HCT116 (cell line): ENCODE results near the gene TFCP2L1. TPM values are rescaled to one million over a fixed set of nuclear protein-coding genes. Genes with fewer than 3 reads are reported as not detected.

Experiments used
- ATAC-seq: fragments of 200-7000 bp; cut with Tn5 transposase; 2 replicates; pipeline ENCODE4 v1.9.1; 2020; ENCODE audit warnings: mild to moderate bottlenecking, moderate library complexity
- BruUV-seq: library from RNA; stranded (reverse); fragments of 400-500 nt; replicated peaks from 2 replicates; lab custom pipeline; 2021; lab: Mats Ljungman, UMichigan
- CTCF ChIA-PET: fragments of 300-600 bp; sonication (Branson Sonifier 250); formaldehyde crosslinking; loops from one replicate; lab custom pipeline; 2021; ENCODE audit warnings: antibody characterized with exemption; lab: Charles Lee
- POLR2A ChIA-PET: fragments of 300-600, 350-600 bp; sonication (Branson Sonifier 250); formaldehyde crosslinking; loops from one replicate; lab custom pipeline; 2021; ENCODE audit warnings: antibody characterized with exemption; lab: Charles Lee
- RAD21 ChIA-PET, 2 experiments: fragments of 300-600 bp; sonication (Branson Sonifier 250); formaldehyde crosslinking; loops; one replicate each; lab custom pipeline; 2023; ENCODE audit warnings: low total read pairs in 2 of 2; ENCODE audit not compliant: uncharacterized antibody in 2 of 2, unreplicated experiment in 2 of 2, low non-redundant PET in 1 of 2; lab: Charles Lee
- DNase-seq: peaks from one replicate; pipeline ENCODE4 v3.0.0-alpha.2; 2010; ENCODE audit warnings: low read depth, low spot score
- H2AFZ ChIP-seq: fragments of 200-600 bp; shearing (Covaris generic), sonication (generic); 2 replicates; pipeline ENCODE4 v1.6.1; 2017; ENCODE audit warnings: low read depth, mixed run types, mixed read lengths, antibody characterized with exemption, low read length; ENCODE audit not compliant: poor library complexity, severe bottlenecking
- H3K27ac ChIP-seq: 2 replicates; pipeline ENCODE4 v1.5.1; 2012; ENCODE audit warnings: low read depth, low read length
- H3K27me3 ChIP-seq: fragments of 200-600 bp; sonication (generic); 2 replicates; pipeline ENCODE4 v1.6.1; 2016; ENCODE audit warnings: mixed run types, low read length, mixed read lengths; ENCODE audit not compliant: insufficient read depth
- H3K36me3 ChIP-seq, 2 experiments: fragments of 200-500 bp in 1 of 2; fragments of 200-600 bp in 1 of 2; sonication (Bioruptor generic) in 1 of 2; sonication (generic) in 1 of 2; 2 replicates each; pipeline versions ENCODE4 v1.5.1 to v1.6.1; 2014 to 2016; ENCODE audit warnings: low read length in 2 of 2, inconsistent platforms in 1 of 2, mixed read lengths in 1 of 2, mixed run types in 1 of 2; ENCODE audit not compliant: insufficient read depth in 2 of 2, control insufficient read depth in 1 of 2
- H3K4me1 ChIP-seq, 2 experiments: fragments of 200-600 bp in 1 of 2; sonication (generic) in 1 of 2; 2 replicates each; pipeline versions ENCODE4 v1.5.1 to v1.6.1; 2012 to 2017; ENCODE audit warnings: low read length in 2 of 2, inconsistent platforms in 1 of 2, mild to moderate bottlenecking in 1 of 2, mixed read lengths in 1 of 2, mixed run types in 1 of 2, moderate library complexity in 1 of 2; ENCODE audit not compliant: insufficient read depth in 2 of 2, control insufficient read depth in 1 of 2
- H3K4me2 ChIP-seq: fragments of 200-600 bp; sonication (generic); 2 replicates; pipeline ENCODE4 v1.6.1; 2017; ENCODE audit warnings: mixed run types, low read length, mixed read lengths
- H3K4me3 ChIP-seq, 2 experiments: fragments of 200-600 bp in 1 of 2; sonication (generic) in 1 of 2; replicated peaks in 1 of 2; 2 replicates each; pipeline ENCODE4 v1.5.1; 2011 to 2016; ENCODE audit warnings: low read length in 2 of 2, control low read depth in 1 of 2, low read depth in 1 of 2, mild to moderate bottlenecking in 1 of 2, mixed read lengths in 1 of 2, mixed run types in 1 of 2
- H3K79me2 ChIP-seq: fragments of 200-600 bp; sonication (generic); 2 replicates; pipeline ENCODE4 v1.6.1; 2017; ENCODE audit warnings: mild to moderate bottlenecking, mixed run types, low read length, moderate library complexity, mixed read lengths; ENCODE audit not compliant: insufficient read depth
- H3K9ac ChIP-seq: fragments of 200-600 bp; sonication (generic); 2 replicates; pipeline ENCODE4 v1.6.1; 2016; ENCODE audit warnings: low read length, mixed read lengths
- H3K9me2 ChIP-seq: fragments of 200-600 bp; sonication (generic), shearing (Covaris generic); 2 replicates; pipeline ENCODE4 v1.6.1; 2017; ENCODE audit warnings: mixed run types, mild to moderate bottlenecking, moderate library complexity; ENCODE audit not compliant: insufficient read depth
- H3K9me3 ChIP-seq, 2 experiments: fragments of 200-500 bp in 1 of 2; fragments of 200-600 bp in 1 of 2; sonication (Bioruptor generic) in 1 of 2; sonication (generic) in 1 of 2; 2 replicates each; pipeline ENCODE4 v1.6.1; 2014 to 2017; ENCODE audit warnings: low read length in 2 of 2, mixed read lengths in 2 of 2, inconsistent platforms in 1 of 2, low read depth in 1 of 2, mild to moderate bottlenecking in 1 of 2, mixed run types in 1 of 2, moderate library complexity in 1 of 2; ENCODE audit not compliant: control insufficient read depth in 1 of 2, insufficient read depth in 1 of 2
- H4K20me1 ChIP-seq: fragments of 200-600 bp; sonication (generic), shearing (Covaris generic); 2 replicates; pipeline ENCODE4 v1.6.1; 2017; ENCODE audit warnings: mixed run types, mild to moderate bottlenecking, moderate library complexity; ENCODE audit not compliant: insufficient read depth
- EGR1 ChIP-seq: IDR thresholded peaks from 2 replicates; pipeline ENCODE4 v1.6.1; 2012; ENCODE audit warnings: low read depth
- EZH2 ChIP-seq: fragments of 200-600 bp; sonication (generic); IDR thresholded peaks from 2 replicates; pipeline ENCODE4 v1.6.1; 2017; ENCODE audit warnings: antibody characterized with exemption, mixed run types
- FOSL1 ChIP-seq: IDR thresholded peaks from 2 replicates; pipeline ENCODE4 v1.6.1; 2012; ENCODE audit warnings: low read depth
- POLR2AphosphoS5 ChIP-seq: IDR thresholded peaks from 2 replicates; pipeline ENCODE4 v1.6.1; 2011; ENCODE audit warnings: mild to moderate bottlenecking, low read depth, low read length, moderate library complexity
- RAD21 ChIP-seq: IDR thresholded peaks from 2 replicates; pipeline ENCODE4 v1.6.1; 2012; ENCODE audit warnings: low read depth, mild to moderate bottlenecking
- YY1 ChIP-seq: IDR thresholded peaks from 2 replicates; pipeline ENCODE4 v1.6.1; 2011; ENCODE audit warnings: low read length, low read depth, moderate library complexity, mild to moderate bottlenecking; ENCODE audit not compliant: insufficient replicate concordance; ENCODE audit errors: extremely low read depth
- ZFX ChIP-seq: fragments of 450-650 bp; IDR thresholded peaks from 2 replicates; pipeline ENCODE4 v1.6.1; 2017
- intact Hi-C: fragments of 100-400 bp; cut with micrococcal nuclease; formaldehyde crosslinking; loops from 2 replicates; pipeline ENCODE4 v1.10.0; 2022
- total RNA-seq: library from RNA; stranded (reverse); gene quantifications from one replicate; pipeline ENCODE4 v1.2.1, GENCODE V29; 2021; ENCODE audit not compliant: unreplicated experiment
- TF ChIP-seq, protein P1 (sequence below): IDR thresholded peaks from 2 replicates; pipeline ENCODE4 v1.6.1; 2012
- TF ChIP-seq, protein P2 (sequence below), 3 experiments: fragments of 200-600 bp in 1 of 3; sonication (generic) in 1 of 3; IDR thresholded peaks in 2 of 3; conservative IDR thresholded peaks in 1 of 3; 2 replicates each; pipeline ENCODE4 v1.5.1; 2012 to 2017; ENCODE audit warnings: low read depth in 2 of 3, low read length in 2 of 3, antibody characterized with exemption in 1 of 3, borderline replicate concordance in 1 of 3, control low read depth in 1 of 3, mild to moderate bottlenecking in 1 of 3, mixed read lengths in 1 of 3, mixed run types in 1 of 3, moderate library complexity in 1 of 3; ENCODE audit not compliant: insufficient read depth in 1 of 3
- TF ChIP-seq, protein P3 (sequence below): IDR thresholded peaks from 2 replicates; pipeline ENCODE4 v1.6.1; 2012; ENCODE audit warnings: low read depth

The TFCP2L1 gene
- total RNA-seq, 1 experiment from 2014 or later: 8.4 TPM

DNA sequence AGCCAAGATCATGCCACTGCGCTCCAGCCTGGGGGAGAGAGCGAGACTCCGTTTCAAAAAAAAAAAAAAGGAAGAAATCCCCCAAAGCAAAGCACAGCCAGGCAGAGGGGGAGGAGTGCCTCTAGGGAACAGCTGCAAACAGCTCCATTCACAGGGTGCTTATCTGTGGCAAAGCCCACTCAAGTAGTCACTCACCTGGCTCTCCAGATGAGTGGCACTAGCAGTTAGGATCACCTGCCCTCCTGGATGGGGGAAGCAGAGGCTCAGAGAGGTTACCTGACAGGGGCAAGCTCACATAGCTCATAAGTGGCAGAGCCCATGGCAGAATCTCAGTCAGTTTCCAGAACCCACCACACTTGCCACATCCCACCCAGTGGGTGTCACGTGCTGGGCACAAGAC lies 30.3 kb downstream of the TFCP2L1 start:
- TF ChIP-seq EZH2 (no peak), POLR2AphosphoS5 (no peak), FOSL1 (no peak), EGR1 (no peak)
- TF ChIP-seq, protein P1, sequence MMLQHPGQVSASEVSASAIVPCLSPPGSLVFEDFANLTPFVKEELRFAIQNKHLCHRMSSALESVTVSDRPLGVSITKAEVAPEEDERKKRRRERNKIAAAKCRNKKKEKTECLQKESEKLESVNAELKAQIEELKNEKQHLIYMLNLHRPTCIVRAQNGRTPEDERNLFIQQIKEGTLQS: no peak
- TF ChIP-seq, protein P2, sequence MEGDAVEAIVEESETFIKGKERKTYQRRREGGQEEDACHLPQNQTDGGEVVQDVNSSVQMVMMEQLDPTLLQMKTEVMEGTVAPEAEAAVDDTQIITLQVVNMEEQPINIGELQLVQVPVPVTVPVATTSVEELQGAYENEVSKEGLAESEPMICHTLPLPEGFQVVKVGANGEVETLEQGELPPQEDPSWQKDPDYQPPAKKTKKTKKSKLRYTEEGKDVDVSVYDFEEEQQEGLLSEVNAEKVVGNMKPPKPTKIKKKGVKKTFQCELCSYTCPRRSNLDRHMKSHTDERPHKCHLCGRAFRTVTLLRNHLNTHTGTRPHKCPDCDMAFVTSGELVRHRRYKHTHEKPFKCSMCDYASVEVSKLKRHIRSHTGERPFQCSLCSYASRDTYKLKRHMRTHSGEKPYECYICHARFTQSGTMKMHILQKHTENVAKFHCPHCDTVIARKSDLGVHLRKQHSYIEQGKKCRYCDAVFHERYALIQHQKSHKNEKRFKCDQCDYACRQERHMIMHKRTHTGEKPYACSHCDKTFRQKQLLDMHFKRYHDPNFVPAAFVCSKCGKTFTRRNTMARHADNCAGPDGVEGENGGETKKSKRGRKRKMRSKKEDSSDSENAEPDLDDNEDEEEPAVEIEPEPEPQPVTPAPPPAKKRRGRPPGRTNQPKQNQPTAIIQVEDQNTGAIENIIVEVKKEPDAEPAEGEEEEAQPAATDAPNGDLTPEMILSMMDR (IDR thresholded peaks at IDR 0.05 in 2 of 3, conservative IDR thresholded peaks at IDR 0.05 in 1 of 3; ENCODE audit: borderline replicate concordance in 1 of 3, insufficient read depth in 1 of 3, low read depth in 2 of 3, low read length in 2 of 3): no peak
- TF ChIP-seq, all 23 proteins: peak for 0
- DNase-seq (no peak), ATAC-seq (no peak)
- H2AFZ ChIP-seq: no peak overlapping the region
- H4K20me1 ChIP-seq: no peaks in the 10 kb centered on the region
- BruUV-seq: no TSS peak
- no peak overlapping the region for H3K9ac ChIP-seq
- H3K27me3 ChIP-seq: no peaks in the 10 kb centered on the region
- no peaks in the 10 kb centered on the region for H3K4me1 ChIP-seq
- intact Hi-C loops: no loop called here
- RAD21 ChIA-PET: interaction anchor here in 1 of 2 experiments (1.0 kb wide), 1 partner anchor 13 kb away, joined by 3 read pairs; no protein-coding TSS in a partner anchor
- CTCF ChIA-PET: no interaction called here
- no peaks in the 10 kb centered on the region for H3K9me2 ChIP-seq
- POLR2A ChIA-PET: no interaction called here
- H3K79me2 ChIP-seq: no peaks in the 10 kb centered on the region
- H3K9me3 ChIP-seq: no peaks in the 10 kb centered on the region
- H3K27ac ChIP-seq: no peak overlapping the region
- H3K4me3 ChIP-seq: no peak overlapping the region
- H3K36me3 ChIP-seq: no peaks in the 10 kb centered on the region
- no peak overlapping the region for H3K4me2 ChIP-seq

DNA sequence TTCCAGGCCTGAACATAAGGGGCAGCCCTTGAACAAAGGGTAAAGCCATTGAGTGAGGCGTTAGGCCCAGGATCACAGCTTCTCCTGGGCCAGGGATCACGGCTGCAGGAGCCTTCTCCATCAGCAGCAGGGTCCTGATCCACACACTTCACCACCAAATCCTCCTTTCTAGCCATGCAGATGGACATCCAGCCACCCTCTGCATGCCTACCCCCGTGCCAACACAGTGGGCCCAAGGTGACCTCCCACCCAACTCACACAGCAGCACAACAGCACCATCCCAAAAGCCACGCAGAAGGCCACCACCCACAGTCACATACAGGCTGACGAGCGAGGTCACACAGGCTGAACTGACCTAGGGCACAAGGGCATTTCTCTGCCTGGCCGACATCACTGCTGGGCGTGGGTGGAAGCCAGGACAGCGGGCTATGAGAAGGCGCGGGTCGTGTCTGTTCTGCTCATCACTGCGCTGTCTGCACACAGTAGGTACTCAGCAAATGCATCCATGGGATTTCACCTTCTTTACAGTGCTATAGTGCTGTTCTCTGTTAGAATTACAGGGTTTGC lies 31.2 kb downstream of the TFCP2L1 start:
- H3K79me2 ChIP-seq: no peaks in the 10 kb centered on the region
- H3K9ac ChIP-seq: no peak overlapping the region
- no peak overlapping the region for H3K4me2 ChIP-seq
- DNase-seq (no peak), ATAC-seq (no peak)
- no peaks in the 10 kb centered on the region for H3K9me3 ChIP-seq
- no TSS peak for BruUV-seq
- no peak overlapping the region for H3K27ac ChIP-seq
- ChIA-PET POLR2A (no interaction called here), CTCF (no interaction called here), RAD21 (interaction anchor here in 1 of 2 experiments (0.7 to 1.0 kb wide), 2 partner anchors 12 to 483 kb away, joined by 3 read pairs; partner anchors contain the start of gene NIFK)
- no peak overlapping the region for H3K4me3 ChIP-seq
- H2AFZ ChIP-seq: no peak overlapping the region
- no peaks in the 10 kb centered on the region for H4K20me1 ChIP-seq
- H3K36me3 ChIP-seq: no peaks in the 10 kb centered on the region
- no peaks in the 10 kb centered on the region for H3K27me3 ChIP-seq
- intact Hi-C loops: no loop called here
- no peaks in the 10 kb centered on the region for H3K4me1 ChIP-seq
- H3K9me2 ChIP-seq: no peaks in the 10 kb centered on the region
- TF ChIP-seq RAD21 (no peak), YY1 (no peak), ZFX (no peak)
- TF ChIP-seq, protein P3, sequence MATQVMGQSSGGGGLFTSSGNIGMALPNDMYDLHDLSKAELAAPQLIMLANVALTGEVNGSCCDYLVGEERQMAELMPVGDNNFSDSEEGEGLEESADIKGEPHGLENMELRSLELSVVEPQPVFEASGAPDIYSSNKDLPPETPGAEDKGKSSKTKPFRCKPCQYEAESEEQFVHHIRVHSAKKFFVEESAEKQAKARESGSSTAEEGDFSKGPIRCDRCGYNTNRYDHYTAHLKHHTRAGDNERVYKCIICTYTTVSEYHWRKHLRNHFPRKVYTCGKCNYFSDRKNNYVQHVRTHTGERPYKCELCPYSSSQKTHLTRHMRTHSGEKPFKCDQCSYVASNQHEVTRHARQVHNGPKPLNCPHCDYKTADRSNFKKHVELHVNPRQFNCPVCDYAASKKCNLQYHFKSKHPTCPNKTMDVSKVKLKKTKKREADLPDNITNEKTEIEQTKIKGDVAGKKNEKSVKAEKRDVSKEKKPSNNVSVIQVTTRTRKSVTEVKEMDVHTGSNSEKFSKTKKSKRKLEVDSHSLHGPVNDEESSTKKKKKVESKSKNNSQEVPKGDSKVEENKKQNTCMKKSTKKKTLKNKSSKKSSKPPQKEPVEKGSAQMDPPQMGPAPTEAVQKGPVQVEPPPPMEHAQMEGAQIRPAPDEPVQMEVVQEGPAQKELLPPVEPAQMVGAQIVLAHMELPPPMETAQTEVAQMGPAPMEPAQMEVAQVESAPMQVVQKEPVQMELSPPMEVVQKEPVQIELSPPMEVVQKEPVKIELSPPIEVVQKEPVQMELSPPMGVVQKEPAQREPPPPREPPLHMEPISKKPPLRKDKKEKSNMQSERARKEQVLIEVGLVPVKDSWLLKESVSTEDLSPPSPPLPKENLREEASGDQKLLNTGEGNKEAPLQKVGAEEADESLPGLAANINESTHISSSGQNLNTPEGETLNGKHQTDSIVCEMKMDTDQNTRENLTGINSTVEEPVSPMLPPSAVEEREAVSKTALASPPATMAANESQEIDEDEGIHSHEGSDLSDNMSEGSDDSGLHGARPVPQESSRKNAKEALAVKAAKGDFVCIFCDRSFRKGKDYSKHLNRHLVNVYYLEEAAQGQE: no peak
- TF ChIP-seq, protein P1: no peak
